SK-N-SH treated with all-trans-retinoic acid at 6 μM for 48 hours (cell line): Measurements from ENCODE around the gene SPOCD1.

ENCODE experiments used
- SNAI2 ChIP-seq: fragments of 250-450 bp; sonication (Bioruptor Pico); IDR thresholded peaks from 2 replicates; pipeline ENCODE4 v1.5.0; 2020; ENCODE audit warnings: mild to moderate bottlenecking, moderate library complexity
- ZC3H10 ChIP-seq: fragments of 250-450 bp; sonication (Bioruptor Pico); IDR thresholded peaks from 2 replicates; pipeline ENCODE4 v1.5.1; 2021; ENCODE audit warnings: mild to moderate bottlenecking, moderate library complexity
- TF ChIP-seq, protein P1 (sequence below): fragments of 250-450 bp; sonication (Bioruptor Pico); IDR thresholded peaks from 2 replicates; pipeline ENCODE4 v1.8.0; 2021; ENCODE audit warnings: low read depth, mild to moderate bottlenecking, moderate library complexity, borderline replicate concordance
- TF ChIP-seq, protein P2 (sequence below): fragments of 250-450 bp; sonication (Bioruptor Pico); IDR thresholded peaks from 2 replicates; pipeline ENCODE4 v1.5.1; 2020; ENCODE audit warnings: low read depth, mild to moderate bottlenecking, moderate library complexity

DNA sequence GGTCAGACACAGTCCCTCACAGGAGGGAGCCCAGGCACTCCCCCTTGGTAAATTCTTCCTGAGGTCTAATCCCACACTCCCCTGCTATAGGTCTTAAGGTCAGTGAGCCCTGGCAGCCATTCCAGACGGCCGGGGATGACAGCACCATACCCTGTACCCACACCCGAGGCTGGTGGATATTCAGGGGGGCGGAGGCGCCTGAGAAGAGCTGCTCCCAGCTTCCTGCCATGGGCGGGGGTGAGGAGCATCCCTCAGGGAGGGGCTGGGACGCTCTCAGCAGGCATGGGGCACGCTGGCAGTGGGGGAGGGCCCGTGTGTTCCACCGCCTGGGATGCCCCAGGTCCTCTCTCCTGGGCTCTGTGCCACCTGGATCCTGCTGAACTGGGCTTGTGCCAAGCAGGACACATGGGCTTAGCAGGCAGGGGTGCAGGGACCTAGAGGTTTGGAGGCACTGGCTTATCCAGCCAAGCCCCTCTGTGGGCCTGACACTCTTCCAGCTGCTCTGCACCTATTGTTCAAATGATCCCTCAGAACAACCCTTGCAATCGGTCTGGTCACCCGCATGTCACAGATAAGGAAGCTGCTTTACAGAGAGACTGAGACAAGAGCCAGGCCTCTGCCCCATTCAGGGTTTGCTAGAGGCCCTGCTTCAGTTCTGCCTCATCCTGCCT, 46.0 kb downstream of the SPOCD1 start:
- TF ChIP-seq, protein P1, sequence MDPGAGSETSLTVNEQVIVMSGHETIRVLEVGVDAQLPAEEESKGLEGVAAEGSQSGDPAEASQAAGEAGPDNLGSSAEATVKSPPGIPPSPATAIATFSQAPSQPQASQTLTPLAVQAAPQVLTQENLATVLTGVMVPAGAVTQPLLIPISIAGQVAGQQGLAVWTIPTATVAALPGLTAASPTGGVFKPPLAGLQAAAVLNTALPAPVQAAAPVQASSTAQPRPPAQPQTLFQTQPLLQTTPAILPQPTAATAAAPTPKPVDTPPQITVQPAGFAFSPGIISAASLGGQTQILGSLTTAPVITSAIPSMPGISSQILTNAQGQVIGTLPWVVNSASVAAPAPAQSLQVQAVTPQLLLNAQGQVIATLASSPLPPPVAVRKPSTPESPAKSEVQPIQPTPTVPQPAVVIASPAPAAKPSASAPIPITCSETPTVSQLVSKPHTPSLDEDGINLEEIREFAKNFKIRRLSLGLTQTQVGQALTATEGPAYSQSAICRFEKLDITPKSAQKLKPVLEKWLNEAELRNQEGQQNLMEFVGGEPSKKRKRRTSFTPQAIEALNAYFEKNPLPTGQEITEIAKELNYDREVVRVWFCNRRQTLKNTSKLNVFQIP (CRISPR knock-in tag): no peak
- TF ChIP-seq, protein P2, sequence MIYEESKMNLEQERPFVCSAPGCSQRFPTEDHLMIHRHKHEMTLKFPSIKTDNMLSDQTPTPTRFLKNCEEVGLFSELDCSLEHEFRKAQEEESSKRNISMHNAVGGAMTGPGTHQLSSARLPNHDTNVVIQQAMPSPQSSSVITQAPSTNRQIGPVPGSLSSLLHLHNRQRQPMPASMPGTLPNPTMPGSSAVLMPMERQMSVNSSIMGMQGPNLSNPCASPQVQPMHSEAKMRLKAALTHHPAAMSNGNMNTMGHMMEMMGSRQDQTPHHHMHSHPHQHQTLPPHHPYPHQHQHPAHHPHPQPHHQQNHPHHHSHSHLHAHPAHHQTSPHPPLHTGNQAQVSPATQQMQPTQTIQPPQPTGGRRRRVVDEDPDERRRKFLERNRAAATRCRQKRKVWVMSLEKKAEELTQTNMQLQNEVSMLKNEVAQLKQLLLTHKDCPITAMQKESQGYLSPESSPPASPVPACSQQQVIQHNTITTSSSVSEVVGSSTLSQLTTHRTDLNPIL (CRISPR knock-in tag): no peak
- no peak for TF ChIP-seq ZC3H10 (CRISPR knock-in tag)
- TF ChIP-seq SNAI2 (CRISPR knock-in tag): no peak
